Hepatocyte (in vitro differentiated cells): Measurements from ENCODE around the gene SYT1.

Experiments
- EZH2 ChIP-seq: fragments of 200-600 bp; sonication (generic); IDR thresholded peaks from 2 replicates; pipeline ENCODE4 v1.6.1; 2016; ENCODE audit warnings: antibody characterized with exemption, mild to moderate bottlenecking, borderline replicate concordance
- EZH2phosphoT487 ChIP-seq: fragments of 200-600 bp; sonication (generic); IDR thresholded peaks from one replicate; pipeline ENCODE4 v1.6.1; 2018; ENCODE audit warnings: antibody characterized with exemption, mild to moderate bottlenecking, low read depth, moderate library complexity; ENCODE audit not compliant: unreplicated experiment, severe bottlenecking
- TF ChIP-seq, protein P1 (sequence below): fragments of 200-600 bp; sonication (generic); IDR thresholded peaks from 2 replicates; pipeline ENCODE4 v1.5.1; 2016; ENCODE audit warnings: antibody characterized with exemption, mild to moderate bottlenecking; ENCODE audit not compliant: poor library complexity

GRCh38 chr12:78977304-78977867 is 112.8 kb downstream of the SYT1 start:
- TF ChIP-seq EZH2 (no peak), EZH2phosphoT487 (no peak)
- TF ChIP-seq, protein P1, sequence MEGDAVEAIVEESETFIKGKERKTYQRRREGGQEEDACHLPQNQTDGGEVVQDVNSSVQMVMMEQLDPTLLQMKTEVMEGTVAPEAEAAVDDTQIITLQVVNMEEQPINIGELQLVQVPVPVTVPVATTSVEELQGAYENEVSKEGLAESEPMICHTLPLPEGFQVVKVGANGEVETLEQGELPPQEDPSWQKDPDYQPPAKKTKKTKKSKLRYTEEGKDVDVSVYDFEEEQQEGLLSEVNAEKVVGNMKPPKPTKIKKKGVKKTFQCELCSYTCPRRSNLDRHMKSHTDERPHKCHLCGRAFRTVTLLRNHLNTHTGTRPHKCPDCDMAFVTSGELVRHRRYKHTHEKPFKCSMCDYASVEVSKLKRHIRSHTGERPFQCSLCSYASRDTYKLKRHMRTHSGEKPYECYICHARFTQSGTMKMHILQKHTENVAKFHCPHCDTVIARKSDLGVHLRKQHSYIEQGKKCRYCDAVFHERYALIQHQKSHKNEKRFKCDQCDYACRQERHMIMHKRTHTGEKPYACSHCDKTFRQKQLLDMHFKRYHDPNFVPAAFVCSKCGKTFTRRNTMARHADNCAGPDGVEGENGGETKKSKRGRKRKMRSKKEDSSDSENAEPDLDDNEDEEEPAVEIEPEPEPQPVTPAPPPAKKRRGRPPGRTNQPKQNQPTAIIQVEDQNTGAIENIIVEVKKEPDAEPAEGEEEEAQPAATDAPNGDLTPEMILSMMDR: no peak
